GM10248 (cell line): ENCODE measurements around the gene NEK5.
"Not testable (repeated sequence)": the region's sequence is repeated elsewhere in the genome, so short reads cannot be mapped to it uniquely, and the experiment has no call there.

Source experiments
- CTCF ChIA-PET: fragments of 300-600 bp; sonication (Branson Sonifier 250); formaldehyde crosslinking; extraction: SDS; loops from one replicate; lab custom pipeline; 2021; ENCODE audit warnings: antibody characterized with exemption; lab: Yijun Ruan, JAX
- POLR2A ChIA-PET: fragments of 350-650 bp; sonication (Branson Sonifier 250); formaldehyde crosslinking; extraction: SDS; loops from one replicate; lab custom pipeline; 2020; ENCODE audit warnings: antibody characterized with exemption; lab: Yijun Ruan, JAX
- DNase-seq: peaks from one replicate; pipeline ENCODE4 v3.0.0; 2012; ENCODE audit errors: extremely low spot score
- TF ChIP-seq, protein P1 (sequence below): IDR thresholded peaks from 2 replicates; pipeline ENCODE4 v1.5.1; 2012; ENCODE audit warnings: mild to moderate bottlenecking, low read depth; ENCODE audit errors: extremely low read depth, missing control alignments, control extremely low read depth

The NEK5 gene

DNA sequence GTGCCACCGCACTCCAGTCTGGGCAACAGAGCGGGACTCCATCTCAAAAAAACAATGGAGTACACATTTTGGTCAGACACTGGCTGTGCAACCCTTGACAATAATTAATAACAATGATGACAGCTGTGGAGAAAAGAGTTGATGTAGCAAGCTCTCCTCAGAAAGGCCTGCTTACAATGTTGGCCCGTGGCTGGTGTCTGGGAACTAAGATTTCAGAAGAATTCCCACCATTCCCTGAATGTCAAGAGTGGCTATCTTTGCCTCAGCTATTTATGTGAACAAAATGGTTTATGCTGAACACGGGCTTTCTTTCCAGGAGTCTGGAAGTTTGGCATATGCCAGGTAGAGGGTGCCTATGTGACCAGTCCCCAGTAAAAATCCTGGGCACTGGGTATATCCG is 25.5 kb downstream of the NEK5 start:
- POLR2A ChIA-PET = no interaction called here
- CTCF ChIA-PET = interaction anchor here (3.6 kb wide), 1 partner anchor 24 kb away, joined by 19 read pairs; no protein-coding TSS in a partner anchor
- TF ChIP-seq, protein P1, sequence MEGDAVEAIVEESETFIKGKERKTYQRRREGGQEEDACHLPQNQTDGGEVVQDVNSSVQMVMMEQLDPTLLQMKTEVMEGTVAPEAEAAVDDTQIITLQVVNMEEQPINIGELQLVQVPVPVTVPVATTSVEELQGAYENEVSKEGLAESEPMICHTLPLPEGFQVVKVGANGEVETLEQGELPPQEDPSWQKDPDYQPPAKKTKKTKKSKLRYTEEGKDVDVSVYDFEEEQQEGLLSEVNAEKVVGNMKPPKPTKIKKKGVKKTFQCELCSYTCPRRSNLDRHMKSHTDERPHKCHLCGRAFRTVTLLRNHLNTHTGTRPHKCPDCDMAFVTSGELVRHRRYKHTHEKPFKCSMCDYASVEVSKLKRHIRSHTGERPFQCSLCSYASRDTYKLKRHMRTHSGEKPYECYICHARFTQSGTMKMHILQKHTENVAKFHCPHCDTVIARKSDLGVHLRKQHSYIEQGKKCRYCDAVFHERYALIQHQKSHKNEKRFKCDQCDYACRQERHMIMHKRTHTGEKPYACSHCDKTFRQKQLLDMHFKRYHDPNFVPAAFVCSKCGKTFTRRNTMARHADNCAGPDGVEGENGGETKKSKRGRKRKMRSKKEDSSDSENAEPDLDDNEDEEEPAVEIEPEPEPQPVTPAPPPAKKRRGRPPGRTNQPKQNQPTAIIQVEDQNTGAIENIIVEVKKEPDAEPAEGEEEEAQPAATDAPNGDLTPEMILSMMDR = no peak
- DNase-seq = no peak

DNA sequence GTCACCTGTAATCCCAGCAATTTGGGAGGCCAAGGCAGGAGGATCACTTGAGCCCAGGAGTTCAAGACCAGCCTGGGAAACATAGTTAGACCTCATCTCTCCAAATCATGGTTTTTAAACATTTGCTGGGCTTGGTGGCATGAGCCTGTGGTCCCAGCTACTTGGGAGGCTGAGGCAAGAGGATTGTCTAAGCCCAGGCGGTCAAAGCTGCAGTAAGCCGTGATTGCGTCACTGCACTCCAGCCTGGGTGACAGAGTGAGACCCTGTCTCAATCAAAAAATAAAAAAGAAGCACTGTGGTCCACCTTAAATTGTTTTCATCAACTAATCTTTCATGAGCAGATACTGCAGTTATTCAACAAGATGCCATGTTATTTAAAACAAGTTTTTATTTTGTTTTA is 26.4 kb downstream of the NEK5 start:
- CTCF ChIA-PET = interaction anchor here (1.0 to 3.6 kb wide), 2 partner anchors 19 to 25 kb away, joined by 3 to 19 read pairs; no protein-coding TSS in a partner anchor
- DNase-seq, POLR2A ChIA-PET: not testable (repeated sequence)

DNA sequence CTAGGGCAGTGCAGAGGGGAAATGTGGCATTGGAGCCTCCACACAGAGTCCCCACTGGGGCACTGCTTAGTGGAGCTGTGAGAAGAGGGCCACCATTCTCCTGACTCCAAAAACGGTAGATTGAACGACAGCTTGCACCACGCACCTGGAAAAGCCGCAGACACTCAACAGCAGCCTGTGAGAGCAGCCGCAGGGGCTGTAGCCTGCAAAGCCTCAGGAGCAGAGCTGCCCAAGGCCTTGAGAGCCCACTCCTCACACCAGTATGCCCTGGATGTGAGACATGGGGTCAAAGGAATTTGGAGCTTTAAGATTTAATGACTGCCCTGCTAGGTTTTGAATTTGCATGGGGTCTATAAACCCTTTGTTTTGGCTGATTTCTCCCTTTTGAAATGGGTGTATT is 31.7 kb downstream of the NEK5 start:
- ChIA-PET POLR2A (no interaction called here), CTCF (no interaction called here)
- DNase-seq = no peak
- TF ChIP-seq, protein P1 = no peak

DNA sequence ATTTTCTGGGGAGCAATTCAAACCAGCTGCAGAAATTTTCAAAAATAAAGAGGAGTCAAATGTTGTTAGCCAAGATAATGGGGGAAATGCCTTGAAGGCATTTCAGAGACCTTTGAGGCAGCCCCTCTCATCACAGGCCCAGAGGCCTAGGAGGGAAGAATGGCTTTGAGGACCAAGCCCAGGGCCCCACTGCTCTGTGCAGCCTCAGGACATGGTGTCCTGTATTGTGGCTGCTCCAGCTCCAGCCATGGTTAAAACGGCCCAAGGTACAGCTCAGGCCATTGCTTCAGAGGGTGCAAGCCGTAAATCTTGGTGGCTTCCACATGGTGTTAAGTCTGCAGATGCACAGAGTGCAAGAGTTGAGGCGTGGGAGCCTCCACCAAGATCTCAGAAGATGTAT is 32.1 kb downstream of the NEK5 start:
- no peak for DNase-seq
- ChIA-PET CTCF (no interaction called here), POLR2A (no interaction called here)
- TF ChIP-seq, protein P1 = no peak

DNA sequence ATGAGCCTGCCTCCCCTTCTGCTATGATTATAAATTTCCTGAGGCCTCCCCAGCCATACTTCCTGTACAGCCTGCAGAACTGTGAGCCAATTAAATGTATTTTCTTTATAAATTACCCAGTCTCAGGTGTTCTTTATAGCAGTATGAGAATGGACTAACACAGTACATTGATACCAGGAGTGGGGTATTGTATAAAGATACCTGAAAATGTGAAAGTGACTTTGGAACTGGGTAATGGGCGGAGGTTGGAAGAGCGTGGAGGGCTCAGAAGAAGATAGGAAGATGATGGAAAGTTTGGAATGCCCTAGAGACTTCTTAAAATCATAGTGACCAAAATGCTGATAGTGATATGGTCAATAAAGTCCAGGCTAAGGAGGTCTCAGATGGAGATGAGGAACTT is 32.8 kb downstream of the NEK5 start:
- TF ChIP-seq, protein P1 = no peak
- POLR2A ChIA-PET = no interaction called here
- CTCF ChIA-PET = no interaction called here
- no peak for DNase-seq

DNA sequence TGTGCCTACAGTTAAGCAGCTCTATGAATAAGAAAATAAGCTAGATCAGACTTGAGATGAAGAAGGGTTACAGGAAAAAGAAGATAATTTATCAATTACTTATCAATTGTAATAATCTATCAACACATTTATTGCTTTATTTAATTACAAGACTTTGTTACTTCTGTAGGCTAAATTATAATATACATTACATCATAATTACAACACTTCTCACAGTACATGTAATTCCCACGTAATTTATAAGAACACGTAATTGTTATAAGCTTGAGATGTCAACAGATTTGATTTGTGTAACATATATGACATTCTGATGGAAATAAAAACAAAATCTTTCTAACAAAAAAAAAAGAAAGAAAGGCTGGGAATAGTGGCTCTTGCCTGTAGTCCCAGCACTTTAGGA is 36.8 kb downstream of the NEK5 start:
- no peak for DNase-seq
- CTCF ChIA-PET = no interaction called here
- TF ChIP-seq, protein P1 = no peak
- POLR2A ChIA-PET = no interaction called here

DNA sequence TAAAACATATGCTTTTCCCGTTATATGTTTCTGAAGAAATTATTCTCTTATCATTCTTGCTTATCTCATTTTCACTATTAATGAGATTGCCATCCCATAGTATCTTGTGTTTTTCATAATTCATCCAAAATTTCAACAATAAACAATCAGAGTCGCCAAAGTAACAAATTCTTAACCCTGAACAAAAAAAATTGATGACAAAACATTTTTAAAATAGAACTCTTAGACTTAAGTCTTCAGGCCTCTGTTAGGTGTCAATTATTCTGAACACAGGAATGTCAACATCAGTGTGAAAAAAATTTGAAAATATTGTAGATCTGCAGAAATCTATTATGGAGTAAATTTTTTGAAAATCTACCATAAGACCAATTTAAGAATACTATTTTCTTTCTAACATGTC is 37.4 kb downstream of the NEK5 start:
- ChIA-PET CTCF (no interaction called here), POLR2A (no interaction called here)
- no peak for DNase-seq
- TF ChIP-seq, protein P1 = no peak
